Measurements from ENCODE around the gene VIT. TPM values are rescaled to one million over a fixed set of nuclear protein-coding genes. Genes with fewer than 3 reads are reported as not detected.

VIT gene
- total RNA-seq, 1 donor from 2014 or later, result not detected

DNA sequence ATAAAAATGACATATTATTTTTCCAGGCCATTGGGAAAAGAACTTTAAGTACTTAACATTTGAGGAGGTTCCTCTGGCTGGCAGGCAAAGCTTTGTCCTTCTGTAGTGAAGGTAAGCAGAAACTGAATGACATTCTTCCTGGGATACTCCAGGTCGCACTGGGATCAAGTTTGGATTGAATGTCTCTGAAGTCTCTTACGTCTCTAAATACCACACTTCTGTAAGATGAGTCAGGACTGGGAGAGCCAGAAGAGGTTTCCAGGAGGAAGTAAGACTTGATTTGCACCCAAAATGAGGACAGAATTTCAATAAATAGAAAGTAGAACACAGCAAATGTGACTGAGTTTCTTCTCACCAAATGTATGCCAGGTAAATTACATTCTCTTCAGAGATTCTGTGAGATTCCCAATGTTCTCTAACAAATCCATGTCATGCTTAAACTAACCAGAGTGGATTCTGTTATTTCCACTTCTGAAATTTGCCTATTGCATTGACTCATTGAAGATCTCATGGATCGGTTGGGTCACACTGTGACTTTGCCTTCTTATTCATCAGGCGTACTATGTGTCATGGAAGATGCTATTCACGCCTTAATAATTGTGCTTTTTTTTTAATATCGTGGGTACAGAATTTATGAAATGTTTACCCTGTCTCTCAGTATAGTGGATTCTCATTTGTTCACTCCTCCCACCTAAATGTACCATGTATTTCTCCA lies 25.5 kb upstream of the VIT start:
- no peaks in the 10 kb centered on the region for H3K36me3 Mint-ChIP-seq (ENCODE audit: unreplicated experiment)
- H3K4me3 Mint-ChIP-seq (ENCODE audit: unreplicated experiment), result no peak overlapping the region
- no peak overlapping the region for H3K27ac Mint-ChIP-seq (ENCODE audit: unreplicated experiment)
- peaks cover 1% of the 10 kb centered on the region for H3K27me3 Mint-ChIP-seq (ENCODE audit: unreplicated experiment)
- no peaks in the 10 kb centered on the region for H3K4me1 Mint-ChIP-seq (ENCODE audit: low read depth, unreplicated experiment)
- TF ChIP-seq CTCF (IDR thresholded peaks at IDR 0.05; ENCODE audit: partially characterized antibody, unreplicated experiment), result no peak
- no peaks in the 10 kb centered on the region for H3K9me3 Mint-ChIP-seq (ENCODE audit: unreplicated experiment)
- no peak for DNase-seq

- peaks cover 1% of the 10 kb centered on the region for H3K27me3 Mint-ChIP-seq (ENCODE audit: unreplicated experiment)
Observed at GRCh38 chr2:36671731-36672130, 24.8 kb upstream of the VIT start.

DNA sequence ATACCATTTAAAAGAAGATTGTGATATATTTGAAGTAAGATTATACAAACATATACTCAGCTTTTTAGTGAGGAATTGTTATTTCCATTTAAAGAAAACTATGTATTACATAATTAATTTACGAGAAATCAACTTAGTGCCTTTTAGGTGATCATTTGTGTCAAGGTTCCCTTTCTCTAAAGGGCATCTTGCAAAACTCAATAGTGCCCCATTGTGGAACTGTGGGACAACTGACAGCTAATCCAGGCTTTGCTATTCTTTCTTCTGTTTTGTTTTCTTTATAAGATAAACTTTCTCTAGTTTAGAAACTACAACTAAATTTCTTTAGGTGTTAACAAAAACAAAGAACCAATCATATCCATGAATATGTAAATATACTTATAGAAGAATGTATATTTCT lies 24.3 kb upstream of the VIT start:
- Mint-ChIP-seq H3K9me3 (ENCODE audit: unreplicated experiment) (no peaks in the 10 kb centered on the region), H3K27me3 (ENCODE audit: unreplicated experiment) (peaks cover 1% of the 10 kb centered on the region), H3K27ac (ENCODE audit: unreplicated experiment) (no peak overlapping the region), H3K36me3 (ENCODE audit: unreplicated experiment) (no peaks in the 10 kb centered on the region), H3K4me1 (ENCODE audit: low read depth, unreplicated experiment) (no peaks in the 10 kb centered on the region), H3K4me3 (ENCODE audit: unreplicated experiment) (no peak overlapping the region)
- no peak for DNase-seq
- TF ChIP-seq CTCF (IDR thresholded peaks at IDR 0.05; ENCODE audit: partially characterized antibody, unreplicated experiment), result no peak

More at GRCh38 chr2:36671731-36672130, 24.8 kb upstream of the VIT start:
- no peak overlapping the region for H3K4me3 Mint-ChIP-seq (ENCODE audit: unreplicated experiment)
- H3K4me1 Mint-ChIP-seq (ENCODE audit: low read depth, unreplicated experiment), result no peaks in the 10 kb centered on the region
- no peaks in the 10 kb centered on the region for H3K36me3 Mint-ChIP-seq (ENCODE audit: unreplicated experiment)
- no peaks in the 10 kb centered on the region for H3K9me3 Mint-ChIP-seq (ENCODE audit: unreplicated experiment)
- H3K27ac Mint-ChIP-seq (ENCODE audit: unreplicated experiment), result no peak overlapping the region
- TF ChIP-seq CTCF (IDR thresholded peaks at IDR 0.05; ENCODE audit: partially characterized antibody, unreplicated experiment), result no peak
- DNase-seq, result no peak

DNA sequence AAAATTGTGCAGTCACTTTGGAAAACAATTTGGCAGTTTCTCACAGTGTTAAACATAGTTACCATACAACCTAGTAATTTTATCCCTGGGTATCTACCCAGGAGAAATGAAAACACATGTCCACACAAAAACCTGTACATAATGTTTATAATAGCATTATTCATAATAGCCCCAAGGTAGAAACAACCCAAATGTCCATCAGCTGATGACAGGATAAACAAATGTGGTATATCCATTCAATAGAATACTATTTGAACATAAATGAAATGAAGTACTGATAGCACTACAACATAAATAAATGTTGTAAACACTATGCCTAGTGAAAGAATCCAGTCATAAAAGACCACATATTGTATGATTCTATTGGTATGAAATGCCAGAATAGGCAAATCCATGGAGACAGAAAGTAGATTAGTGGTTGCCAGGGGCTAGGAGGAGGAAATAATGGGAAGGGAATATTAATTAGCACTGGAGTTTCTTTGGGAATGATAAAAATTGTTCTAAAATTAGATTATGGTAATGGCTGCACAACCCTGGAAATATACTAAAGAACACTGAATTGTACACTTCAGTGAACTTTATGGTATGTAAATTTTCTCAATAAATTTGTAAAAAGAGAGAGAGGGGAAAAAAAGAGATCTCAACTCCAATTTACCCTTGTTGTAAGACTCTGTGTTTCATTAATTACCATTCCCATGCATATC lies 20.8 kb upstream of the VIT start:
- no peak overlapping the region for H3K27ac Mint-ChIP-seq (ENCODE audit: unreplicated experiment)
- peaks cover 5% of the 10 kb centered on the region for H3K36me3 Mint-ChIP-seq (ENCODE audit: unreplicated experiment)
- no peak for DNase-seq
- H3K4me1 Mint-ChIP-seq (ENCODE audit: low read depth, unreplicated experiment), result no peaks in the 10 kb centered on the region
- no peak overlapping the region for H3K4me3 Mint-ChIP-seq (ENCODE audit: unreplicated experiment)
- peaks cover 1% of the 10 kb centered on the region for H3K27me3 Mint-ChIP-seq (ENCODE audit: unreplicated experiment)
- no peak for TF ChIP-seq CTCF (IDR thresholded peaks at IDR 0.05; ENCODE audit: partially characterized antibody, unreplicated experiment)
- H3K9me3 Mint-ChIP-seq (ENCODE audit: unreplicated experiment), result no peaks in the 10 kb centered on the region

GRCh38 chr2:36676364-36676763 lies 20.1 kb upstream of the VIT start:
- no peak for TF ChIP-seq CTCF (IDR thresholded peaks at IDR 0.05; ENCODE audit: partially characterized antibody, unreplicated experiment)
- peaks cover 1% of the 10 kb centered on the region for H3K27me3 Mint-ChIP-seq (ENCODE audit: unreplicated experiment)
- H3K36me3 Mint-ChIP-seq (ENCODE audit: unreplicated experiment), result peaks cover 5% of the 10 kb centered on the region
- no peaks in the 10 kb centered on the region for H3K9me3 Mint-ChIP-seq (ENCODE audit: unreplicated experiment)
- DNase-seq, result no peak
- H3K4me1 Mint-ChIP-seq (ENCODE audit: low read depth, unreplicated experiment), result no peaks in the 10 kb centered on the region
- H3K27ac Mint-ChIP-seq (ENCODE audit: unreplicated experiment), result no peak overlapping the region
- no peak overlapping the region for H3K4me3 Mint-ChIP-seq (ENCODE audit: unreplicated experiment)
